Cardiac muscle cell (in vitro differentiated cells and primary cell): ENCODE measurements around the gene CCR2. TPM values are rescaled to one million over a fixed set of nuclear protein-coding genes. Genes with fewer than 3 reads are reported as not detected.

Experiments used
- DNase-seq, 2 donors: peaks; one replicate each; pipeline versions ENCODE4 v3.0.0 to v3.0.0-alpha.2; 2010 to 2017; ENCODE audit warnings: low read depth in 1 of 2, low spot score in 1 of 2
- H3K27ac ChIP-seq: fragments of 200-600 bp; sonication (generic); 2 replicates; pipeline ENCODE4 v1.5.1; 2016
- H3K27me3 ChIP-seq: fragments of 200-600 bp; sonication (generic); 2 replicates; pipeline ENCODE4 v1.6.0; 2016; ENCODE audit warnings: control low read depth
- H3K36me3 ChIP-seq: fragments of 200-600 bp; sonication (generic); 2 replicates; pipeline ENCODE4 v1.5.1; 2016; ENCODE audit warnings: control low read depth
- H3K4me1 ChIP-seq: fragments of 200-600 bp; sonication (generic); 2 replicates; pipeline ENCODE4 v1.8.1; 2017; ENCODE audit warnings: low read depth, mild to moderate bottlenecking, mixed run types
- H3K4me3 ChIP-seq: fragments of 200-600 bp; sonication (generic); 2 replicates; pipeline ENCODE4 v1.5.1; 2016; ENCODE audit warnings: mild to moderate bottlenecking
- H3K9me3 ChIP-seq: fragments of 200-600 bp; sonication (generic); 2 replicates; pipeline ENCODE4 v1.5.1; 2017; ENCODE audit warnings: low read depth, mild to moderate bottlenecking, control low read depth
- CTCF ChIP-seq: IDR thresholded peaks from 2 replicates; pipeline ENCODE4 v1.5.1; 2012; ENCODE audit warnings: low read depth, mild to moderate bottlenecking, low read length
- polyA plus RNA-seq: library from polyadenylated mRNA; unstranded; fragments of >200 nt; fragmentation: Nextera tagmentation; extraction: Ambion mirVana; gene quantifications from 2 replicates; pipeline ENCODE4 v1.2.1, GENCODE V29; 2016
- total RNA-seq: library from RNA; depleted of rRNA; stranded (reverse); fragments of >200 nt; gene quantifications from 2 replicates; pipeline ENCODE4 v1.2.3, GENCODE V29; 2016

CCR2 gene
- total and polyA plus RNA-seq, 2 experiments from 2014 or later: not detected

- H3K27me3 ChIP-seq: peaks cover 3% of the 10 kb centered on the region
Measured at GRCh38 chr3:46348823-46349482, 5.0 kb upstream of the CCR2 start.

DNA sequence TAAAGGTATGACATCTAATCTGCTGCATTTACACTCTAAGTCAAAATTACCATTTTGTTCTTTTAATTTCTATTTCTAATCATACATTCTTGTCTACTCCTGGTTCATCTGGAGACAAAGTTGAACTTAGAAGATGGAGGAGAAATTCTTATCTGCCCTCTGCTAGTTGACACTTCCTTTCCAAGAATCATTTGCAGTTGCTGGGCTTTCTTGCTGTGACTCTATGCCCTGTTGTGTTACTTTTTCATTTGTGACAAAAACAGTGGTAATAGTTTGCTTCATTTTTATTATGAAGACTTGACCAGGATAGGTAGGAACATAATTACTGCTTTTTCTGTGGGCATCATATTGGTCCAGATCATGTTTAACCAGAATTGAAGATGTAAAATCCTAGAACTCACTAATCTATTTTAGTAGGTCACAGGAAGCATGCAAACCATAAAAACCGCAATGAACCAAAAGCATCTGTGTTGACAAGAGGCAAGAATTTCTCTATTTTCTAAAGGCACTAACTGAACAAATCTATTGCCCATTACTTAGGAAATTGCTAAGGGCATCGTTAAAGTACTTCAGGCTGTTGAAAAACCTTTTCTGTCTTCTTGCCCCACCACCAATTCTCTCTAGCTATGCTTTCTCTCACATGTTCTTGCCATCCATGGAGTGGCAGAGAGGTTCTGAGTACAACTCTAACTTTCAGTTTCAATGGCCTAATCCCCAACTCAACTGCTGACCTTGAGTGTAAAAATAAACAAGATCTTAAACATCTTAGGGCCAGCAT, 4.2 kb upstream of the CCR2 start:
- no peak for TF ChIP-seq CTCF
- no peak for DNase-seq
- no peaks in the 10 kb centered on the region for H3K9me3 ChIP-seq
- H3K27ac ChIP-seq: no peak overlapping the region
- H3K36me3 ChIP-seq: no peaks in the 10 kb centered on the region
- peaks cover 3% of the 10 kb centered on the region for H3K27me3 ChIP-seq
- H3K4me3 ChIP-seq: no peak overlapping the region
- peaks cover 7% of the 10 kb centered on the region for H3K4me1 ChIP-seq

More at GRCh38 chr3:46348823-46349482, 5.0 kb upstream of the CCR2 start:
- Histone ChIP-seq H3K36me3 (no peaks in the 10 kb centered on the region), H3K4me1 (no peaks in the 10 kb centered on the region), H3K4me3 (no peak overlapping the region), H3K9me3 (no peaks in the 10 kb centered on the region), H3K27ac (no peak overlapping the region)
- TF ChIP-seq CTCF: no peak
- no peak for DNase-seq

GRCh38 chr3:46350262-46350565, 3.7 kb upstream of the CCR2 start:
- no peak overlapping the region for H3K4me3 ChIP-seq
- H3K27me3 ChIP-seq: peaks cover 3% of the 10 kb centered on the region
- H3K27ac ChIP-seq: no peak overlapping the region
- TF ChIP-seq CTCF: no peak
- no peaks in the 10 kb centered on the region for H3K36me3 ChIP-seq
- H3K9me3 ChIP-seq: no peaks in the 10 kb centered on the region
- no peak for DNase-seq
- peaks cover 12% of the 10 kb centered on the region for H3K4me1 ChIP-seq

- H3K36me3 ChIP-seq: no peaks in the 10 kb centered on the region
- no peaks in the 10 kb centered on the region for H3K9me3 ChIP-seq
- peaks cover 3% of the 10 kb centered on the region for H3K27me3 ChIP-seq
- TF ChIP-seq CTCF: no peak
- no peak for DNase-seq
- H3K27ac ChIP-seq: no peak overlapping the region
- peaks cover 14% of the 10 kb centered on the region for H3K4me1 ChIP-seq
- H3K4me3 ChIP-seq: no peak overlapping the region
Measured at GRCh38 chr3:46351646-46352045, 2.3 kb upstream of the CCR2 start.

- no peak overlapping the region for H3K4me3 ChIP-seq
- no peaks in the 10 kb centered on the region for H3K9me3 ChIP-seq
- H3K4me1 ChIP-seq: peaks cover 14% of the 10 kb centered on the region
- peaks cover 3% of the 10 kb centered on the region for H3K27me3 ChIP-seq
- H3K36me3 ChIP-seq: no peaks in the 10 kb centered on the region
- no peak for TF ChIP-seq CTCF
- no peak overlapping the region for H3K27ac ChIP-seq
- DNase-seq: no peak
Measured at GRCh38 chr3:46353090-46353489, 821 bp upstream of the CCR2 start.
